ENCODE measurements around the gene CREBBP.

DNA sequence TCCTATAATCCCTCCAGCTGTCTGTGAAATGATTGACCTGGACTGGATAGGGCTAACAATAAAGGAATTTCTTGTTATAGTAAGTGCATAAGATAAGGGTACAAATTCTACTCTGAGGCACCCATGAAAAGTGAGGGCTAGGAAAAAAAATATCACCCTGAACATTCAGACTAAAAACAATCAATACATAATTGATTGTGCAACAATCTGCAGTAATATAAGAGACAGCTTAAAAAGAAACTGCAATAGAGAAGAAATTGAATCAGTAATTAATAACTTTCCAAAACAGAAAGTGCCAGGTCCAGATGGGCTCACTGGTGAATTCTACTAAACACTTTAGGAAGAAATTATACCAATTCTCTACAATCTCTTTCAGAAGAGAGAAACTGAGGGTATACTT lies 44.2 kb upstream of the CREBBP start:
- TF ChIP-seq TAF1 (IDR thresholded peaks at IDR 0.05; ENCODE audit: low read depth, low read length), result no peak
- no peak for TF ChIP-seq POLR2A (IDR thresholded peaks at IDR 0.05; ENCODE audit: low read depth, low read length)
- TF ChIP-seq POLR2AphosphoS5 (IDR thresholded peaks at IDR 0.05; ENCODE audit: low read depth, low read length), result no peak
